ENCODE data around the gene CLPSL2. TPM values are rescaled to one million over a fixed set of nuclear protein-coding genes. Genes with fewer than 3 reads are reported as not detected.

CLPSL2 gene
- total and polyA plus RNA-seq, 2 experiments from 2014 or later, result 1.2 TPM; not detected in 1

DNA sequence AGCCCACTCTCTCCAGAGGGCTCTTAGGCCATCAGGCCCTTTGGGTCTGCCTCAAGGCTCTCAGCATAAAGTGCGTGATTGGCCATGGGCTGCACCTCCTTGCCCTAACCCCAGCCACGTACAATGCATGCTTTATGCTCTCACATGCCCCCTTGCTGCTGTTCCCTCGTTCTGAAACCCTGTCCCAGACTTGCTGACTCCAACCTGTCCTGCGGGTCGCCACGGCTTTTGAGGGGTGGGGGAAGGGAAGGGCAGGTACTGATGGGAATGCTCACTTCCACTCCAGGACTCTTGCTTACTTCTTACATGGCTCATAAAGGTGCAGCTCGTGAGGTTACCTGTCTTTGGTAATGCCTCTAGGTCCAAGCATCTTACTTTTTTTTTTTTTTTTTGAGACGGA is 33.6 kb upstream of the CLPSL2 start:
- H3K36me3 ChIP-seq, result no peaks in the 10 kb centered on the region
- H3K27ac ChIP-seq, result no peak overlapping the region
- TF ChIP-seq, protein P1, sequence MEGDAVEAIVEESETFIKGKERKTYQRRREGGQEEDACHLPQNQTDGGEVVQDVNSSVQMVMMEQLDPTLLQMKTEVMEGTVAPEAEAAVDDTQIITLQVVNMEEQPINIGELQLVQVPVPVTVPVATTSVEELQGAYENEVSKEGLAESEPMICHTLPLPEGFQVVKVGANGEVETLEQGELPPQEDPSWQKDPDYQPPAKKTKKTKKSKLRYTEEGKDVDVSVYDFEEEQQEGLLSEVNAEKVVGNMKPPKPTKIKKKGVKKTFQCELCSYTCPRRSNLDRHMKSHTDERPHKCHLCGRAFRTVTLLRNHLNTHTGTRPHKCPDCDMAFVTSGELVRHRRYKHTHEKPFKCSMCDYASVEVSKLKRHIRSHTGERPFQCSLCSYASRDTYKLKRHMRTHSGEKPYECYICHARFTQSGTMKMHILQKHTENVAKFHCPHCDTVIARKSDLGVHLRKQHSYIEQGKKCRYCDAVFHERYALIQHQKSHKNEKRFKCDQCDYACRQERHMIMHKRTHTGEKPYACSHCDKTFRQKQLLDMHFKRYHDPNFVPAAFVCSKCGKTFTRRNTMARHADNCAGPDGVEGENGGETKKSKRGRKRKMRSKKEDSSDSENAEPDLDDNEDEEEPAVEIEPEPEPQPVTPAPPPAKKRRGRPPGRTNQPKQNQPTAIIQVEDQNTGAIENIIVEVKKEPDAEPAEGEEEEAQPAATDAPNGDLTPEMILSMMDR (IDR thresholded peaks at IDR 0.05; ENCODE audit: low read depth, low read length), result no peak
- no peaks in the 10 kb centered on the region for H3K9me3 ChIP-seq (ENCODE audit: low read depth)
- no peak for DNase-seq (ENCODE audit: low read depth in 1 of 2, low spot score in 1 of 2)
- peaks cover 7% of the 10 kb centered on the region for H3K4me1 ChIP-seq (ENCODE audit: low read depth)
- H3K27me3 ChIP-seq, result no peaks in the 10 kb centered on the region
- no peak overlapping the region for H3K4me3 ChIP-seq

DNA sequence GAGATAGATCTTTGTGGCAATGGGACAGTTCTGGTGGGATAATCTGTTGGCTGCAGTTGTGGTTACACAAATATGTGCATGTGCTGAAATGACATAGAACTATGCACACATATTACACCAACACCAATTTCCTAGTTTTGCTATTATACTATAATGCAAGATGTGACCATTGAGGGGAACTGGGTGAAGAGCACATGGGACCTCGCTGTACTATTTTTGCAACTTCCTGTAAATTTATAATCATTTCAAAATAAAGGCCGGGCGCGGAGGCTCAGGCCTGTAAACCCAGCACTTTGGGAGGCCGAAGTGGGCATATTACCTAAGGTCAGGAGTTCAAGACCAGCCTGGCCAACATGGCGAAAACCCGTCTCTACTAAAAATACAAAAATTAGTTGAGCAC is 30.9 kb upstream of the CLPSL2 start:
- Histone ChIP-seq H3K27me3 (no peaks in the 10 kb centered on the region), H3K36me3 (no peaks in the 10 kb centered on the region), H3K9me3 (ENCODE audit: low read depth) (no peaks in the 10 kb centered on the region), H3K27ac (no peak overlapping the region), H3K4me3 (no peak overlapping the region), H3K4me1 (ENCODE audit: low read depth) (peaks cover 2% of the 10 kb centered on the region)
- TF ChIP-seq, protein P1 (IDR thresholded peaks at IDR 0.05; ENCODE audit: low read depth, low read length), result no peak
- DNase-seq (ENCODE audit: low read depth in 1 of 2, low spot score in 1 of 2), result no peak

DNA sequence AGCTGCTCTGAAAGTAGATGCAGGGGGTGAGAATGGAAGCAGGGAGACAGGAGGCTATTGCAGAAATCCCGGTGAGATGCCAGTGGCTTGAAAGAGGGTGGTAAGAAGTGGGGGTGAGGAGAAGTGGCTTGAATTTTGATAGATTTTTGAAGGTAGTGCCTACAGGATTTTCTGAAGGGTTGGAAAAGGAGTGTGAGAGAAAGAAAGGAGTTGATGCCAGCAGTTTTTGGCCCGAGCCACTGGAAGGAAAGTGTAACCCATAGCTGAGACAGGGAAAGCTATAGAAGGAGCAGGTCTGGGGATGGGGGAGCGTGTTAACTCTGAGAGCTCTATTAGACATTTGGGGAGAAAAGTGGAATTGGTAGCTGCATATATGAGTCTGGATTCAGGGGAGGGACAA is 29.9 kb upstream of the CLPSL2 start:
- Histone ChIP-seq H3K4me1 (ENCODE audit: low read depth) (no peaks in the 10 kb centered on the region), H3K36me3 (no peaks in the 10 kb centered on the region), H3K27me3 (no peaks in the 10 kb centered on the region), H3K27ac (no peak overlapping the region), H3K9me3 (ENCODE audit: low read depth) (no peaks in the 10 kb centered on the region), H3K4me3 (no peak overlapping the region)
- TF ChIP-seq, protein P1 (IDR thresholded peaks at IDR 0.05; ENCODE audit: low read depth, low read length), result no peak
- DNase-seq (ENCODE audit: low read depth in 1 of 2, low spot score in 1 of 2), result no peak

DNA sequence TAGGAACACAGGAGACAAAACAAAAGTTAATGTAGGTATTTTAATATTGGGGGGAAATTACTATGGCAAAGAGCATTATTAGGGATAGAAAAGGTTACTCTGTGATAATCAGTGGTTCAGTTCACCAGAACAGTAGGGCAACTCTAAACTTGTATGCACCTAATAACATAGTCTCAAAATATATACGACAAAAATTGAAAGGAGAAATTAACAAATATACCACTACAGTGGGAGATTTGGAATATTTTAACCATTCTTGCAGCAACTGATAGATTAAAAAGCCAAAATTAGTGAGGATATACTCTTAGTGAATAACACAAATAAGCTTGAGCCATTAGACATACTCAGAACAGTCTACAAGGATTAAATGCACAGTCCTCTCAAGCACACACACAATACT is 28.5 kb upstream of the CLPSL2 start:
- no peak overlapping the region for H3K27ac ChIP-seq
- H3K36me3 ChIP-seq, result no peaks in the 10 kb centered on the region
- TF ChIP-seq, protein P1 (IDR thresholded peaks at IDR 0.05; ENCODE audit: low read depth, low read length), result no peak
- no peak for DNase-seq (ENCODE audit: low read depth in 1 of 2, low spot score in 1 of 2)
- no peaks in the 10 kb centered on the region for H3K4me1 ChIP-seq (ENCODE audit: low read depth)
- H3K4me3 ChIP-seq, result no peak overlapping the region
- H3K9me3 ChIP-seq (ENCODE audit: low read depth), result no peaks in the 10 kb centered on the region
- no peaks in the 10 kb centered on the region for H3K27me3 ChIP-seq

DNA sequence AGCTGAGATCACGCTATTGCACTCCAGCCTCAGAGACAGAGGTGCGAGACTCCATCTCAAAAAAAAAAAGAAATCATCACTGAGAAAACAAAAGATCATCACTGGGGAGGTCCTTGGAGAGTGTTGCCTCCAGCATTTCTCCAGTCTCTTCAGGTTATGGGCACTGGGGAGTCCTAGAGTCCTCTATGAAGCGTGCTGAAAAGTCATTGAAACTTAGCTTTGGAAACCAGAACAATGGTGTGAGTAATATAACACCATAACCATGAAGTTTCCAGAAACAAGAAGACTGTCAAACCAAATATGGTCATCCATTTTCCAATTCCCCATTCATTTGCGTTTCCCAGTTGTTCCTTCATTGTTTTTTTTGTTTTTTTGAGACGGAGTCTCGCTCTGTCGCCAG is 25.8 kb upstream of the CLPSL2 start:
- no peaks in the 10 kb centered on the region for H3K36me3 ChIP-seq
- no peak for DNase-seq (ENCODE audit: low read depth in 1 of 2, low spot score in 1 of 2)
- H3K27ac ChIP-seq, result no peak overlapping the region
- H3K4me1 ChIP-seq (ENCODE audit: low read depth), result no peaks in the 10 kb centered on the region
- TF ChIP-seq, protein P1 (IDR thresholded peaks at IDR 0.05; ENCODE audit: low read depth, low read length), result no peak
- H3K9me3 ChIP-seq (ENCODE audit: low read depth), result no peaks in the 10 kb centered on the region
- H3K27me3 ChIP-seq, result no peaks in the 10 kb centered on the region
- H3K4me3 ChIP-seq, result no peak overlapping the region

DNA sequence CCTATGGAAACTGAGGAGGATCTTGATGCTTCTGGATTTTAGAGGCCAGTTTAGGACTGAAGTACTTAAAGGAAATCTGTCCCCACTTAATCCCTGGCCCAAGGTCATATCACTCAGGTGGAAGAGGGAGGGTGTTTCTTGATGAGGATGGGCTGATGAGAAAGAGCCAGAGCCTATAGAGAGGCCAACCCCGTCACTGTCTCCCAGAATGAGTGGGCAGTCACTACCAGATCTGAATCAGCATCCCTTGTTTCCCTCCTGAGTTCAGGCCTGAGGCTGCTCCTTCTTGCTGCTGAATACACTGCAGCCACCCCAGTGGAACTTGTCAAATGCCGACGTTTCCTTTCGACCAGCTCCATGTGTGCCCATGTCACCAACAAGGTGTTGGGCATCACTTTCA is 24.8 kb upstream of the CLPSL2 start:
- Histone ChIP-seq H3K36me3 (no peaks in the 10 kb centered on the region), H3K27me3 (no peaks in the 10 kb centered on the region), H3K27ac (no peak overlapping the region), H3K4me1 (ENCODE audit: low read depth) (no peaks in the 10 kb centered on the region), H3K4me3 (no peak overlapping the region), H3K9me3 (ENCODE audit: low read depth) (no peaks in the 10 kb centered on the region)
- no peak for DNase-seq (ENCODE audit: low read depth in 1 of 2, low spot score in 1 of 2)
- TF ChIP-seq, protein P1 (IDR thresholded peaks at IDR 0.05; ENCODE audit: low read depth, low read length), result no peak

All from cardiac muscle cell (in vitro differentiated cells and primary cell).